AG09309 (cell line): Measurements from ENCODE around the gene MTMR12.

ENCODE experiments used
- DNase-seq: peaks from one replicate; pipeline ENCODE4 v3.0.0-alpha.2; 2010; ENCODE audit warnings: low read depth
- H3K4me3 ChIP-seq: 2 replicates; pipeline ENCODE4 v1.5.1; 2011; ENCODE audit warnings: mild to moderate bottlenecking, low read depth, low read length, moderate library complexity; ENCODE audit not compliant: control insufficient read depth
- TF ChIP-seq, protein P1 (sequence below): IDR thresholded peaks from 2 replicates; pipeline ENCODE4 v1.5.1; 2011; ENCODE audit warnings: mild to moderate bottlenecking, low read depth, low read length, inconsistent platforms; ENCODE audit not compliant: insufficient read depth, control insufficient read depth; ENCODE audit errors: missing control alignments

The MTMR12 gene

GRCh38 chr5:32309761-32310160 is 3.0 kb downstream of the MTMR12 start:
- TF ChIP-seq, protein P1, sequence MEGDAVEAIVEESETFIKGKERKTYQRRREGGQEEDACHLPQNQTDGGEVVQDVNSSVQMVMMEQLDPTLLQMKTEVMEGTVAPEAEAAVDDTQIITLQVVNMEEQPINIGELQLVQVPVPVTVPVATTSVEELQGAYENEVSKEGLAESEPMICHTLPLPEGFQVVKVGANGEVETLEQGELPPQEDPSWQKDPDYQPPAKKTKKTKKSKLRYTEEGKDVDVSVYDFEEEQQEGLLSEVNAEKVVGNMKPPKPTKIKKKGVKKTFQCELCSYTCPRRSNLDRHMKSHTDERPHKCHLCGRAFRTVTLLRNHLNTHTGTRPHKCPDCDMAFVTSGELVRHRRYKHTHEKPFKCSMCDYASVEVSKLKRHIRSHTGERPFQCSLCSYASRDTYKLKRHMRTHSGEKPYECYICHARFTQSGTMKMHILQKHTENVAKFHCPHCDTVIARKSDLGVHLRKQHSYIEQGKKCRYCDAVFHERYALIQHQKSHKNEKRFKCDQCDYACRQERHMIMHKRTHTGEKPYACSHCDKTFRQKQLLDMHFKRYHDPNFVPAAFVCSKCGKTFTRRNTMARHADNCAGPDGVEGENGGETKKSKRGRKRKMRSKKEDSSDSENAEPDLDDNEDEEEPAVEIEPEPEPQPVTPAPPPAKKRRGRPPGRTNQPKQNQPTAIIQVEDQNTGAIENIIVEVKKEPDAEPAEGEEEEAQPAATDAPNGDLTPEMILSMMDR, result no peak
- no peak for DNase-seq
- no peak overlapping the region for H3K4me3 ChIP-seq

- TF ChIP-seq, protein P1, result no peak
- H3K4me3 ChIP-seq, result no peak overlapping the region
These were observed 3.8 kb downstream of the MTMR12 start for GRCh38 chr5:32308946-32309345.

GRCh38 chr5:32307769-32308194 is 5.0 kb downstream of the MTMR12 start:
- TF ChIP-seq, protein P1, result no peak
- H3K4me3 ChIP-seq, result no peak overlapping the region
- DNase-seq, result no peak

More at GRCh38 chr5:32308946-32309345, 3.8 kb downstream of the MTMR12 start:
- DNase-seq, result no peak

DNA sequence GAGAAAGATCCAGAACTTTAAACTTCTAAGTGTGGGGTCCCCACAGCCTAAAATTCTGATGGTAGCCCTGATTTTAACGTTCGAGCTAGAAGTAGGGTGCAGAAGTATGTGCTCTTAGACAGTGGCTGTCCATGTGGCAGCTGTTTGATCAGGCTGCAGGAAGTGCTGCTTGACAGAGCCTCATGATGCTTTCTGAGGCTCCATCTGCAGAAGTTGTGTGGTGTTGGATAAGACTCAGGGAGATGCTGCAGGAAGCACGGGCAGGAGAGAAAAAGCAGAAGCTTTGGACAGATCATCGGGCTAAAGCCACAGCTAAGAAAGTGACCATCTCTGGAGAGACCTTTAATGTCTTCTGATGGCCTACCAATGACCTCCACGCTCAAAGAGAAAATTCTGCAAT is 8.1 kb downstream of the MTMR12 start:
- no peak for DNase-seq
- H3K4me3 ChIP-seq, result no peak overlapping the region
- TF ChIP-seq, protein P1, result no peak

- TF ChIP-seq, protein P1, result no peak
- no peak for DNase-seq
- no peak overlapping the region for H3K4me3 ChIP-seq
These were observed 9.0 kb downstream of the MTMR12 start for GRCh38 chr5:32303755-32304120.

DNA sequence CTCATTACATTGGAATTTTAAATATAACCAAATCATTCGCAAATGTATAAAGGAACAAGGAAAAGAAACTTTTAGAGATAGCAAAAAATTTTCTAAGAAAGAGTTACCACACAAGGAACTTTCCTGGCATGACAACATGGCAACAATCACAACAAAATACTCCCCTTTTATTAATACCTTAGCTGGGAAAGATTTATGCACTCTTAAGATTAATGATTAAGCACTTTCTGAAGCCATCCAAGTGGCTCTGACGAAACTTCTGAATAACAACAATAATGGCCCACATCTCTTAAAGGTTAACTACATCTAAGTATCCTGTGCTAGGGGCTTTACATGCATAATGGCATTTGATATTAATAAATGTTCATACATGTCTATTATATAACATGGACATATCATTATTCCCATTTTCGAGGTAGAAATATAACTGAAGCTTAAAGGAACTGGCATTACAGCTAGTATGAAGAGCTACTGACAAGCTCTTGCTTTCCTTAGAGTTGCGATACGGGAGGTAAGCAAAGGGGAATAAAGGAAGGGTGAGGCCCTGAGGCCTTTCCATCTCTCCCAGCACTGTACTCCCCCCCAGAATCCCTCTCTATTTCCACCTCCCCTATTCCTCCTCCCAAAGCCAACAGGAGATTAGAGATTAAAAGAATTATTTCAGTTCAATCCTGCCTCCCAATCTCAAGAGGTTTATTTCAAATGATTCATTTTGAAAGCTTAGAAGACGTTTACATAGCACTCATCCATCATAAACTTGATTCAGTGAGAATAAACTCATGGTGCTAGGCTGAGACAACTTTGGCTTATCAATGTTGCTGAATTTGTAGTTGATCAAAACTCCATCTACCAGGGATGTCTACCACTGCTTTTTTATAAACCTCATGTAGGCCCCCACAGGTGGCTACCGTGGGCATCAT is 9.6 kb downstream of the MTMR12 start:
- DNase-seq, result no peak
- no peak overlapping the region for H3K4me3 ChIP-seq
- TF ChIP-seq, protein P1, result no peak
